Pancreas (tissue), 10 donors: ENCODE measurements around the gene ARPIN. TPM values are rescaled to one million over a fixed set of nuclear protein-coding genes. Genes with fewer than 3 reads are reported as not detected.

Experiments used
- ATAC-seq, 4 donors: fragments of 200-7000 bp; cut with Tn5 transposase; one replicate each; pipeline versions ENCODE4 v1.8.0 to v1.9.1; 2020; ENCODE audit warnings: mild to moderate bottlenecking in 4 of 4, moderate library complexity in 4 of 4
- DNase-seq, 6 donors: peaks; one replicate each; pipeline ENCODE4 v3.0.0-alpha.2; 2020
- FAIRE-seq: peaks from 2 replicates; lab custom pipeline; 2012; peaks lifted over from hg19 to GRCh38; lab: Jason Lieb, UNC
- H3K27ac ChIP-seq, 4 donors: fragments of 200-600 bp; sonication (generic); 1 replicate in 3 of 4; 2 replicates in 1 of 4; pipeline versions ENCODE4 v1.5.0 to v1.8.0; 2020
- H3K27me3 ChIP-seq, 4 donors: fragments of 200-600 bp; one replicate each; pipeline ENCODE4 v1.8.0; 2021
- H3K36me3 ChIP-seq, 3 donors: fragments of 200-600 bp; sonication (generic) in 1 of 3; one replicate each; pipeline versions ENCODE4 v1.5.0 to v1.8.0; 2020 to 2021
- H3K4me1 ChIP-seq, 3 donors: fragments of 200-600 bp; one replicate each; pipeline ENCODE4 v1.8.0; 2021
- H3K4me3 ChIP-seq, 4 donors: fragments of 200-600 bp; sonication (generic) in 2 of 4; one replicate each; pipeline versions ENCODE4 v1.5.0 to v1.8.0; 2020 to 2021
- H3K9me3 ChIP-seq, 4 donors: fragments of 200-600 bp; one replicate each; pipeline ENCODE4 v1.8.0; 2021
- WGBS, 2 donors: extraction: QIAGEN DNeasy Blood & Tissue Kit; methylation state at CpG; one replicate each; pipeline ENCODE4 v1.1.7; 2013; 5-methylcytosine and 5-hydroxymethylcytosine counted together
- intact Hi-C, 3 donors: fragments of 100-400 bp; cut with DNase I; formaldehyde crosslinking; loops; one replicate each; pipeline versions ENCODE4 v1.11.1 to v1.14.2; 2022
- polyA plus RNA-seq, 2 donors: library from polyadenylated mRNA; stranded (reverse); fragments of 200-250 nt; gene quantifications; one replicate each; pipeline ENCODE4 v1.2.3, GENCODE V29; 2013
- total RNA-seq, 6 donors: library from RNA; stranded (reverse); fragmentation: NEBNext Ultra II Directional in 4 of 6; extraction: Animal tissue kit (Norgen Biotek cat#: 25700) in 4 of 6; gene quantifications; one replicate each; pipeline versions ENCODE4 v1.2.1 to v1.2.4, GENCODE V29; 2021 to 2023
- TF ChIP-seq, protein P1 (sequence below), 4 donors: fragments of 200-600 bp; sonication (generic) in 3 of 4; IDR thresholded peaks; one replicate each; pipeline versions ENCODE4 v1.5.0 to v1.8.0; 2021; ENCODE audit warnings: antibody characterized with exemption in 4 of 4
- donor health status: healthy with polysubstance abuse.
- donor health status: DM: no; HTN: no; CAD: no; lungs with moderate emphysema.
- donor health status: DM: no; HTN: no; CAD: no.
- donor health status: control.
- donor health status: control.
- donor health status: Bipolar disorder and iron deficiency.
- donor health status: DM: yes; HTN: yes; CAD: no.
- donor health status: DM: no; HTN: no; CAD: no.
- donor health status: DM: no; HTN: no; CAD: no.
- donor health status: DM: yes; HTN: yes; CAD: no.

The ARPIN gene
- total and polyA plus RNA-seq, 8 donors: 12.6 to 49.8 (median 30.4) TPM

DNA sequence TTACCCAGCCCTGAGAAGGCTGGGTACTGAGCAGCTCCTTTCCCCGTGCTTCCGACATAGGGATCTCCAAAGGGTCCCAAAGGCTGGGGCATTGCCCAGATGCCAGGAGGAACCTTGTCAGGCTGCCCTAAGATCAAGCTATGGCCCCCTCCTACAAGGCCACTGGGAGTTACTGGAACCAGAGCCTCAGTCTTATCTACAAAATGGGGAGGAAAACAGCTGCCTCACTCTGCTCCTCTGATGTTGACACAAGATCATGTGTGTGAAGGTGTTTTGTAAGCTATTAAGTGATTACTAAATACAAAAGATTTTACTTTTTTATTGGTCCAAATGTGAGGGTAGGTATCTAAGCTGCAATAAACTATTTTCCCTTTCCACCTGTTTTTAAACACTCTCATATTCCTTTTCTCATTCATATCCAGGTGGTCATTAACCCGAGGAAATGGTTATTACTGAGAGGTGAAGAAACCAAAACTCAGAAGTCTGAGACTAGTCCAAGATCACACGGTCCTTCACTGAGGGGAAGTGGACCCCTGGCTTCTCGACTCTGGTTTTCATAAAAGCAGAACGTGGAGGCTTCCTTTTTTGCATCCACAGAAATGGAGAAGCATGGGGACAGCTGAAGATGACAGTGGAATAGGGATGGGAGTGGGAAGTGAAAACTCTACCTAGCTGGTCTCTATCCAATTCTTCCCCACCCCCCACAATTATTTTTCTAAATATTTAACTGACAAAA lies 1.7 kb downstream of the ARPIN start:
- H3K27ac ChIP-seq: peak overlapping the region in 3 of 4 donors; percentile 2 to 90 (median 83)
- 31 to 46% methylated on average over 6 of the region's 6 CpGs for WGBS, 2 donors
- peaks cover 0 to 20% (median 10%) of the 10 kb centered on the region in 3 donors for H3K4me1 ChIP-seq
- no peaks in the 10 kb centered on the region for H3K9me3 ChIP-seq
- peak overlapping the region in 2 of 4 donors; percentile 83 for H3K4me3 ChIP-seq
- TF ChIP-seq, protein P1, sequence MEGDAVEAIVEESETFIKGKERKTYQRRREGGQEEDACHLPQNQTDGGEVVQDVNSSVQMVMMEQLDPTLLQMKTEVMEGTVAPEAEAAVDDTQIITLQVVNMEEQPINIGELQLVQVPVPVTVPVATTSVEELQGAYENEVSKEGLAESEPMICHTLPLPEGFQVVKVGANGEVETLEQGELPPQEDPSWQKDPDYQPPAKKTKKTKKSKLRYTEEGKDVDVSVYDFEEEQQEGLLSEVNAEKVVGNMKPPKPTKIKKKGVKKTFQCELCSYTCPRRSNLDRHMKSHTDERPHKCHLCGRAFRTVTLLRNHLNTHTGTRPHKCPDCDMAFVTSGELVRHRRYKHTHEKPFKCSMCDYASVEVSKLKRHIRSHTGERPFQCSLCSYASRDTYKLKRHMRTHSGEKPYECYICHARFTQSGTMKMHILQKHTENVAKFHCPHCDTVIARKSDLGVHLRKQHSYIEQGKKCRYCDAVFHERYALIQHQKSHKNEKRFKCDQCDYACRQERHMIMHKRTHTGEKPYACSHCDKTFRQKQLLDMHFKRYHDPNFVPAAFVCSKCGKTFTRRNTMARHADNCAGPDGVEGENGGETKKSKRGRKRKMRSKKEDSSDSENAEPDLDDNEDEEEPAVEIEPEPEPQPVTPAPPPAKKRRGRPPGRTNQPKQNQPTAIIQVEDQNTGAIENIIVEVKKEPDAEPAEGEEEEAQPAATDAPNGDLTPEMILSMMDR (IDR thresholded peaks at IDR 0.05): no peak
- no peaks in the 10 kb centered on the region for H3K27me3 ChIP-seq
- H3K36me3 ChIP-seq: peaks cover 0 to 10% (median 0%) of the 10 kb centered on the region in 3 donors
- FAIRE-seq: no peak
- peak; percentile 58 to 76 (median 74) for ATAC-seq
- intact Hi-C loops: no loop called here
- DNase-seq: peak in 4 of 6 donors; percentile 45 to 74 (median 67)

DNA sequence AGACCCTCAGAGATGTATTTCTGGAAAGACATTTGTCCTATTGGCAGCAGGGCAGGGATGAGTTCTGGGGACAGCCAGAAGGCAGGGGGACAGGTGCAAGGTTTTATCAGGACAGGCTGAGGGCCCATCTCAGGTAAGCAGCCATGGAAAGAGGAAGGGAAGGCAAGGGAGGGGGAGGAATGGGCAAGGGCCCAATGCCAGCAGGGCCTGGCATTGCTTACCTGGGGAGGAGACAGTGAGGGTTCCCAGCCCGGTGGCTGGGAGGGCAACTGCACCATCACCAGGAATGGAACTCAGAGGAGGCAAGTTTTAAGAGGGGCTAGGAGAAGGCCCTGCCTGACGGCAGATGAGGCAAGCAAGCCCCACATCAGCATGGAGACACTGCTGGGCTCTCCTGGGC lies 3.1 kb downstream of the ARPIN start:
- 13 to 25% methylated on average over 1 to 2 of the region's 2 CpGs for WGBS, 2 donors
- H3K9me3 ChIP-seq: no peaks in the 10 kb centered on the region
- TF ChIP-seq, protein P1 (IDR thresholded peaks at IDR 0.05): no peak
- H3K27me3 ChIP-seq: no peaks in the 10 kb centered on the region
- H3K4me1 ChIP-seq: peaks cover 0 to 20% (median 10%) of the 10 kb centered on the region in 3 donors
- ATAC-seq: peak in 3 of 4 donors; percentile 13 to 47 (median 19)
- H3K36me3 ChIP-seq: peaks cover 0 to 10% (median 0%) of the 10 kb centered on the region in 3 donors
- intact Hi-C loops: loop anchor here in 1 of 3 donors (10.0 kb wide), 1 partner anchor 175 kb away; no protein-coding TSS in a partner anchor
- H3K4me3 ChIP-seq: no peak overlapping the region
- peak in 5 of 6 donors; percentile 54 to 73 (median 57) for DNase-seq
- FAIRE-seq: no peak
- H3K27ac ChIP-seq: peak overlapping the region in 2 of 4 donors; percentile 83 to 90

DNA sequence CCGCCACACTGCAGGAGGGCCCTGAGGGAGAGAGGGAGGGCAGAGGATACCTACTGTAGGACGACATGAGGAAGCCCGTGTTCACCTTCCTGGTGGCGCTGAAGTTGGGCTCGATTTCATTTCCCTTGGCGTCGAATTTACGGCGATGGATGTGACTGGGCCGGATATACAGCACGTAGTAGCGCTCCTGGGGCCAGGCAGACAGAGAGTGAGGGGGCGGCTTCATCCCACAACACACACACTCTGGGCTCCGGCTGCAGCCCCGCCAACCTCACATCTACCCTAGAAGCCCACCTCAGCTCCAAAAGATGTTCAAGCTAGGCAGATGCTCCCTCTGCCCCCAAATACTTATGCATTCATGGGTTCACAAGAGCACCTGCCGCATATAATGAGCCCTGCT lies 4.5 kb downstream of the ARPIN start:
- H3K27ac ChIP-seq: no peak overlapping the region
- H3K4me3 ChIP-seq: no peak overlapping the region
- 96 to 97% methylated on average over 15 to 16 of the region's 16 CpGs for whole genome bisulfite sequencing, 2 donors
- H3K9me3 ChIP-seq: no peaks in the 10 kb centered on the region
- intact Hi-C loops: loop anchor here in 1 of 3 donors (10.0 kb wide), 1 partner anchor 177 kb away; no protein-coding TSS in a partner anchor
- peaks cover 0 to 19% (median 10%) of the 10 kb centered on the region in 3 donors for H3K4me1 ChIP-seq
- FAIRE-seq (no peak), ATAC-seq (no peak), DNase-seq (no peak)
- H3K27me3 ChIP-seq: no peaks in the 10 kb centered on the region
- TF ChIP-seq, protein P1 (IDR thresholded peaks at IDR 0.05): no peak
- peaks cover 0 to 18% (median 0%) of the 10 kb centered on the region in 3 donors for H3K36me3 ChIP-seq

DNA sequence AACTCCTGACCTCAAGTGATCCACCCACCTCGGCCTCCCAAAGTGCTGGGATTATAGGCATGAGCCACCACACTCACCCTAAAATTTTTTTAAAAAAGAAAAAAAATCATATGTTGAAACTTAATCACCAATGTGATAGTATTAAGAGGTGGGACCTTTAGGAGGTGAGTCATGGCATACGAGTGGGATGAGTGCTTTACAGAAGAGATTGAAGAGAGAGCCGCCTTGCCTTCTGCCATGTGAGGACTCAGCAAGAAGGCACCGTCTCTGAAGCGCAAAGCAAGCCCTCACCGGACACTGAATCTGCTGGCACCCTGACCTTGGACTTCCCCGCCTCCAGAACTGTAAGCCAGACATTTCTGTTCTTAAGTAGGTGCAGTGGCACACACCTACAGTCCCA lies 5.5 kb downstream of the ARPIN start:
- Histone ChIP-seq H3K27ac (no peak overlapping the region), H3K9me3 (no peaks in the 10 kb centered on the region), H3K4me1 (peaks cover 0 to 16% (median 10%) of the 10 kb centered on the region in 3 donors), H3K36me3 (peaks cover 0 to 28% (median 0%) of the 10 kb centered on the region in 3 donors), H3K4me3 (no peak overlapping the region), H3K27me3 (no peaks in the 10 kb centered on the region)
- 85 to 86% methylated on average over 7 of the region's 7 CpGs for WGBS, 2 donors
- ATAC-seq: no peak
- intact Hi-C loops: loop anchor here in 1 of 3 donors (10.0 kb wide), 1 partner anchor 178 kb away; no protein-coding TSS in a partner anchor
- FAIRE-seq: no peak
- TF ChIP-seq, protein P1 (IDR thresholded peaks at IDR 0.05): no peak
- no peak for DNase-seq
